BLaER1 (cell line): ENCODE data around the gene GAS2L2.

ENCODE experiments used
- H3K27ac ChIP-seq: shearing (Covaris generic); formaldehyde crosslinking; 2 replicates; pipeline ENCODE4 v1.8.1; 2022
- H3K27me3 ChIP-seq: shearing (Covaris generic); formaldehyde crosslinking; 2 replicates; pipeline ENCODE4 v1.8.1; 2022
- H3K36me3 ChIP-seq: shearing (Covaris generic); formaldehyde crosslinking; 2 replicates; pipeline ENCODE4 v1.8.1; 2022
- H3K4me1 ChIP-seq: shearing (Covaris generic); formaldehyde crosslinking; 2 replicates; pipeline ENCODE4 v1.8.1; 2022
- H3K4me2 ChIP-seq: shearing (Covaris generic); formaldehyde crosslinking; 2 replicates; pipeline ENCODE4 v1.8.1; 2022
- H3K4me3 ChIP-seq: shearing (Covaris generic); formaldehyde crosslinking; 2 replicates; pipeline ENCODE4 v1.8.1; 2022
- H3K9ac ChIP-seq: shearing (Covaris generic); formaldehyde crosslinking; 2 replicates; pipeline ENCODE4 v1.8.1; 2022
- H3K9me3 ChIP-seq: shearing (Covaris generic); formaldehyde crosslinking; 2 replicates; pipeline ENCODE4 v1.8.1; 2022
- H4K20me1 ChIP-seq: shearing (Covaris generic); formaldehyde crosslinking; 2 replicates; pipeline ENCODE4 v1.8.1; 2022
- Cebpa-rat ChIP-seq: shearing (Covaris generic); IDR thresholded peaks from 2 replicates; pipeline ENCODE4 v1.8.1; 2022

The GAS2L2 gene

DNA sequence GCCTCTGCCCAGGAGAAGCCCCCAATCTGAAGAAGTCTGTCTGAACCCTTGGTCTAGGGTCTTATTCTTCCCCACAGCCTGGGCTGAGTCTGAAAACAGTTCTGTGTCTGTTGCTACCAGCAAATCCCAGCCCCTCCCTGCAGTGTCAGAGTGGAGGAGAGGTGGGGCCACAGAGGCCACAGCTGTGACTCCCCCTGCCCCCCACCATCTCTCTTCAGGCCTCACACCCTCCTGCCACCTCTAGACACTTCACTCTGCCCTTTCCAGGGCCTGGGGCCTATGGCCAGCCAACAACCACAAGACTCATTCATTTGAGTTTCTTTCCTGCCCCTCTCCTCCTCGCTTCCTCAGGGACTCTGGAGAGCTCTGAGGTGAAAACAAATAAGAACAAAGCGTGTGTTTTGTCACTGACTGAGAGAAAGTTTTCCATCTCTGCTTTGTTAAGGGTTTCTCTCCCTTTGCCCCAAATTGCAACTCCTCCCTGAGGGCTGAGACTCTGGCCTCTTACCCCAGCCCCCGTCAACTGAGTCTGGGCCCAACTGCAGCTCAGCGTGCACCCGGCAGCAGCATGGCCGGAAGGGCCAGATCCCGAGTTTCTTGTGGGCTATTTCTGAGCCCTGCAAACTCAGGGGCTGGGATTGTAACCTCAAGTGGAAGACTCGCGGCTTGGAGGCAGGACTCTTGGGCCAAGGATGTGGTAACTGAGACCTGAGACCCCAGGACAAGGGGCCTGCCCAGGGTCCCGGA, 20.8 kb upstream of the GAS2L2 start:
- H3K4me1 ChIP-seq: peaks cover 43% of the 10 kb centered on the region
- peak overlapping the region; percentile 86 for H3K27ac ChIP-seq
- H3K9me3 ChIP-seq: no peaks in the 10 kb centered on the region
- peak overlapping the region; percentile 71 for H3K9ac ChIP-seq
- H3K4me3 ChIP-seq: peak overlapping the region; percentile 32; the same call in 1 of the 2 replicates
- H3K36me3 ChIP-seq: no peaks in the 10 kb centered on the region
- no peaks in the 10 kb centered on the region for H3K27me3 ChIP-seq
- TF ChIP-seq Cebpa-rat: no peak
- H4K20me1 ChIP-seq: no peaks in the 10 kb centered on the region
- H3K4me2 ChIP-seq: peak overlapping the region; percentile 85

DNA sequence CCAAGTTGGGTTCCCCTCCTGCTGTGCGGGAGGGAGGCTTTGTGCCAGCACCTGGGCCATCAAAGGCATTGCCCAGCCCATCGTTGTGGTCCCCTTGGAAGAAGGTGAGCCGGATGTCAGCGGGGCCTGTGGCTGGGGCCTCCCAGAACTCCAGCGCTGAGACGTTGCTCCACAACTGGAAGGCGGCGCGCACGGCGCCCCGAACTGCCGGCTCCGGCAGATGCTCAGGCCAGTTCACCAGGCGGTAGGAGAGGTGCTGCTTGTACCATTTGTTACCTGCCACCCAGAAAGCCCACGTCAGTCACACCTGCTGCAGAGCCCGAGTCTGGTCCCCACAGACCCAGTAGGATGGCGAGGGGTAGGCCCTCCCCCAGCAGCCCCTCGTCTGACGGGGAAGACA, 20.1 kb upstream of the GAS2L2 start:
- no peak for TF ChIP-seq Cebpa-rat
- no peaks in the 10 kb centered on the region for H4K20me1 ChIP-seq
- peak overlapping the region; percentile 85 for H3K4me2 ChIP-seq
- H3K9me3 ChIP-seq: no peaks in the 10 kb centered on the region
- peak overlapping the region; percentile 86 for H3K27ac ChIP-seq
- peaks cover 43% of the 10 kb centered on the region for H3K4me1 ChIP-seq
- no peaks in the 10 kb centered on the region for H3K36me3 ChIP-seq
- H3K27me3 ChIP-seq: no peaks in the 10 kb centered on the region
- H3K4me3 ChIP-seq: peak overlapping the region; percentile 32; the same call in 1 of the 2 replicates
- peak overlapping the region; percentile 71 for H3K9ac ChIP-seq

DNA sequence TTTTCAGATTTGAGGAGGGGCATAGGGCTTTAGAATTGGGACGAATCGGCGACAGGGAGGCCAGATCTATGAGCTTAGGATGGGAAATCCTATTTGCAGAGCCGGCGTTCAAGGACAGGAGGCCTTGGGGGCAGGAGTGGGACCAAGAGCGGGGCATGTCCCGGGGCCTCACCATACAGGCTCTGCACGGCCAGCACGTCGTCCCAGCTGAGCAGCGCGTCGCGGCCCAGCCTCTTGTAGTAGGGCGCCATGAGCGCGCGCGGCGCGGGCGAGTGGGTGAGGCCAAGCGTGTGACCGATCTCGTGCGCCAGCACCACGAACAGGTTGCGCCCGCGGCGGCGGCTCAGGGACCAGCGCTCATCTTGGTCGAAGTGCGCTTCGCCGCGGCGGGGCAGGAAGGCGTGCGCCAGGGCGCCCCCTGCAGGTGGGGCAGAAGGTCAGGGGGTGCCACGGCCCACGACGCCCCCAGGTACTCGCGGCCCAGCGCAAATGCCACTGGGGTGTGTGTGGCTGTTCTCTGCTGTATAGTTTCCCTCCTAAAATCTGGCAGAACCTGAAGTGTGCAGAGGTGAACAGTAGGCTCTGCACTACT, 17.0 kb upstream of the GAS2L2 start:
- no peak overlapping the region for H3K9ac ChIP-seq
- no peak overlapping the region for H3K27ac ChIP-seq
- peaks cover 53% of the 10 kb centered on the region for H3K4me1 ChIP-seq
- H3K4me2 ChIP-seq: no peak overlapping the region
- no peaks in the 10 kb centered on the region for H3K36me3 ChIP-seq
- TF ChIP-seq Cebpa-rat: no peak
- H3K9me3 ChIP-seq: no peaks in the 10 kb centered on the region
- no peak overlapping the region for H3K4me3 ChIP-seq
- H3K27me3 ChIP-seq: no peaks in the 10 kb centered on the region
- H4K20me1 ChIP-seq: no peaks in the 10 kb centered on the region

DNA sequence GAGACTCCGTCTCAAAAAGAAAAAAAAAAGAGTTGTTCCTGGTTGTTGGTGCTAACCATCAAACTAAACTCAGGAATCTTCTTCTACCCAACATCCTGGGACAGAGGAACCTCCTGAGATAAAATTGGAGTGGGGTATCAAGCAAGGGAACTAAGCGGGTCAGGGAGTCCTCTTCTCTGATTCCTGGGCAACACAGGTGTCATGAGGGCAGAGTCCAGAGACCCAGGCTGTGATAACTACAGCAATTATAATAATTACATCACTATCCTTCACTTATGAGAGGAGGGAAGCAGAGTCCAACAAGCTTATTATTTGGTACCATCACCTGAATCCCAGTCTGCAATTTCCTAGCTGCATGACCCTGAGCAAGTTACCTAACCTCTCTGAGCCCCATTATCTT, 15.8 kb upstream of the GAS2L2 start:
- no peak overlapping the region for H3K4me2 ChIP-seq
- no peaks in the 10 kb centered on the region for H3K27me3 ChIP-seq
- H3K27ac ChIP-seq: no peak overlapping the region
- H3K9ac ChIP-seq: no peak overlapping the region
- no peak for TF ChIP-seq Cebpa-rat
- no peaks in the 10 kb centered on the region for H4K20me1 ChIP-seq
- peaks cover 47% of the 10 kb centered on the region for H3K4me1 ChIP-seq
- H3K36me3 ChIP-seq: no peaks in the 10 kb centered on the region
- no peaks in the 10 kb centered on the region for H3K9me3 ChIP-seq
- no peak overlapping the region for H3K4me3 ChIP-seq

DNA sequence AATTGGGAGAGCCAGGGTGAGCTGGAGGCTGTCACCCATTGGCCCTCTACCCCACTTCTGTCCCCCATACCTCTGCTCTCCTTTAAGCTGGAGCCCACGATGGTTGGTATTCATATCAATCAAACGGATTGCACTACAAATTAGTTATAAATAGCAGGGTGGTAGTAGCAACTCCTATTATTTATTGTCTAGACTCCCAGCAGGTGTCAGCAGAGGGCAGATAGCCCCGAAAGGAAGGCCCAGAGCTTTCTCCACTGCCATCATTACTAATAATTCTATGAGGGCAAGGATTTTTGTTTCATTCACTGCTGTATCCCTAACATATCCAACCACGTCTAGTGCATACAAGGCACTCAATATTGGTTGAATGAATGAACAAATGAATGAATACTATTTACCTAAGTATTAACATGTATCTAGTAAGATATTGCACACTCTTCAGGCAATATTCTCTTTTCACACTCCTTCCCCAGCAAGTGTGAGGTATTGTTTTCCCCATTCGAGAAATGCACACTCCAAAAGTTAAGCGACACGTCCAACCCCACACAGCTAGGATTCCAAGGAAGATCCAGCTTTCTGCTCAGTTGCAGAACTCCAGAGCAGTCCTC, 14.0 kb upstream of the GAS2L2 start:
- Histone ChIP-seq H3K27ac (no peak overlapping the region), H4K20me1 (no peaks in the 10 kb centered on the region), H3K4me2 (no peak overlapping the region), H3K4me1 (peaks cover 32% of the 10 kb centered on the region), H3K4me3 (no peak overlapping the region), H3K36me3 (no peaks in the 10 kb centered on the region), H3K27me3 (no peaks in the 10 kb centered on the region), H3K9me3 (no peaks in the 10 kb centered on the region), H3K9ac (no peak overlapping the region)
- TF ChIP-seq Cebpa-rat: no peak

DNA sequence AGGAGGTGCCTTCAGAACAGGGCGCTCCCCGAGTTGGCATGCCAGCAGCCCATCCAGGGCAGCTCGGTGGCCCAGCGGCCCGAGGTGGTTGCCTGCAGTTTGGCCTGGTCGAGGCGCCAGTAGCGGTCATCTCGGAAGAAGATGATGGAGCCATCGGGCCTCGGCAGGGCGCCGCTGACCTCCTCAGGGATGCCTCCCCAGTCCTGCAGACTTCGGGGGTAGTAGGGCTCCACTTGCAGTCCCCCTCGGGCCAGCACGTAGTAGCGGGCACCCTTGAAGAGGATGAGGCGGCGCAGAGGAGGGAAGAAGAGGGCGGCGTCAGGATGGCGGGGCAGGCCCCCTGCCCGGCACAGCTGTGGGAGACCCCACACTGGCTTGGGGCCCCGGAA, 13.4 kb upstream of the GAS2L2 start:
- Histone ChIP-seq H3K36me3 (no peaks in the 10 kb centered on the region), H3K27me3 (no peaks in the 10 kb centered on the region), H3K9me3 (no peaks in the 10 kb centered on the region), H3K27ac (0 out of 2 replicates have a peak overlapping the region, but pooled peaks have one; percentile 38), H3K9ac (no peak overlapping the region), H3K4me3 (no peak overlapping the region), H4K20me1 (no peaks in the 10 kb centered on the region), H3K4me2 (peak overlapping the region; percentile 90; the same call in 1 of the 2 replicates), H3K4me1 (peaks cover 28% of the 10 kb centered on the region)
- TF ChIP-seq Cebpa-rat: no peak

DNA sequence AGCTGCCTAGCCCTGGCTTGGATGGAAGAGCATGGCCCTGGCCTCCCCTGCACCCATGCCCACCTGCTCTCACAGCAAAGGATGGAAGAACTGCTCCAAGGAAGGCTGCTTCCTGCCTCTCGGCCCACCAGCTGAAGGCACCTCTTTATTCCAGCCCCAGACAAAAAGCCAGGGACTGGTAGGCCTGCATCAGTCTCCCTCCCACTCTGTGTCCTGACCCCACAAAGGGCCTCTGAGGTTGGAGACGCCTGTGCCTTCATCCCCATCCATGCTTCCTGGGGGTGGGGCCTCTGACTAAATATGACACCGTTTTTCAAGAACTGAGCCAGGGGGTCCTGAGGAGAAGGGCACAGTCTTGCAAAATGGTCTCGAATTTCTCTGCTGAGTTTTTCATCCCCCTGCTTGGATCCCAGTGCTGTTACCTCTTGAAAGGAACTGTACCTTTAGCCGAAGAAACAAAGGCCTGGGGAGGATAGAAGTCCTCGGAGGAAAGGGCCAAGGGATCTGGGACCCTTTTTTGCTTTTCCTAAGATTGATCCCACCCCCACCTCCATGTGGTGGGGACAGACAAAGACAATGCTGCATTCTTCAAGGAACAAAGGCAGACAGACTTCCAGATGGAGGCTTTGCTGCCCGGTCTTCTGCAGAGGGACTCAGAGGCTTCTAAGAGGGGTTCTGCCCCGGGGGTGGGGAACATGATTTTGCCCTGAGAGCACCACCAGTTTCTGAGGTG, 12.9 kb upstream of the GAS2L2 start:
- TF ChIP-seq Cebpa-rat: no peak
- H3K27me3 ChIP-seq: no peaks in the 10 kb centered on the region

DNA sequence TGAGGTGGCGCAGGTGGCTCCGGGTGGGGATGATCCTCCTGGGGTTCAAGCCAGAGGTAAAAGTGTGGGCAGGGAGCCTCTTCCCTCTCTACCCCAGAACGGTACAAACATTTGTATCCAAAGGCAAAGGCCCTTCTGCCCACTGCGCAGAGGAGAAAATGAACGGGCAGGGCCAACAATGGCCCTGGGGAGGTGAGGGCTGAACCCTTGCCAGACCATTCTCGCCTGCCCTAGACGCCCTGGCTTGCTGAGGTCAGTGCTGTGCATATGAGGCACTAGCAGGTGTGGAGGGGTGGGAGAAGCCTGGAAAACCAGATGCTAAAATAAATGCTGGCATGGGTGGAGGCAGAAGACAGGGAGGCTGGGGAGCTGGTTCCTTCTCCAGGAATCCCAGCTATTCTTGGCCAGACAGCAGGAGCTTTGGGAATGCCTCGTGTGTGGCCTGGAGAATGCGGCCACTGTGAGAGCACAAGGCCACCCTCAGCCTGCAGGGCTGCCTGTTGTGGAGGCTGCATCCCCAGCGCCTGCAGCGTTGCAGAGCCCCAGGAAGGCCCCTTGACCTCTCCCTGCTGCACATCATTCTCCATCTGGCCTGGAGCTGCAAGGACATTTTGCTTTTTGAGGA, 12.2 kb upstream of the GAS2L2 start:
- Histone ChIP-seq H3K27me3 (no peaks in the 10 kb centered on the region), H3K9ac (peak overlapping the region; percentile 75), H3K4me1 (peaks cover 28% of the 10 kb centered on the region), H3K36me3 (no peaks in the 10 kb centered on the region), H3K4me2 (peak overlapping the region; percentile 90), H3K4me3 (peak overlapping the region; percentile 73), H4K20me1 (no peaks in the 10 kb centered on the region), H3K27ac (peak overlapping the region; percentile 74; the same call in 1 of the 2 replicates), H3K9me3 (no peaks in the 10 kb centered on the region)
- no peak for TF ChIP-seq Cebpa-rat

More for the DNA sequence above, 12.9 kb upstream of the GAS2L2 start:
- H3K9ac ChIP-seq: 0 out of 2 replicates have a peak overlapping the region, but pooled peaks have one; percentile 27
- H3K9me3 ChIP-seq: no peaks in the 10 kb centered on the region
- no peaks in the 10 kb centered on the region for H3K36me3 ChIP-seq
- no peak overlapping the region for H3K4me3 ChIP-seq
- H3K4me2 ChIP-seq: peak overlapping the region; percentile 90
- H4K20me1 ChIP-seq: no peaks in the 10 kb centered on the region
- H3K27ac ChIP-seq: 0 out of 2 replicates have a peak overlapping the region, but pooled peaks have one; percentile 38
- peaks cover 28% of the 10 kb centered on the region for H3K4me1 ChIP-seq
